WTC11 (cell line): Measurements from ENCODE around the gene CHST15. TPM values are rescaled to one million over a fixed set of nuclear protein-coding genes. Genes with fewer than 3 reads are reported as not detected.

Experiments
- ATAC-seq: fragments of 200-7000 bp; cut with Tn5 transposase; 2 replicates; pipeline ENCODE4 v1.10.0; 2021; ENCODE audit warnings: mild to moderate bottlenecking, moderate library complexity
- CTCF ChIA-PET: fragments of 300-600 bp; sonication (Branson Sonifier 250); formaldehyde crosslinking; loops from one replicate; lab custom pipeline; 2021; ENCODE audit warnings: antibody characterized with exemption; lab: Charles Lee
- POLR2A ChIA-PET: fragments of 350-600 bp; sonication (Branson Sonifier 250); formaldehyde crosslinking; loops from one replicate; lab custom pipeline; 2021; ENCODE audit warnings: antibody characterized with exemption; lab: Charles Lee
- DNase-seq: peaks from one replicate; pipeline ENCODE4 v3.0.0; 2021; ENCODE audit warnings: low spot score
- H3K27ac Mint-ChIP-seq: 2 replicates; pipeline ENCODE4 v1.8.0; 2021; ENCODE audit warnings: mixed read lengths
- H3K27me3 Mint-ChIP-seq: 2 replicates; pipeline ENCODE4 v1.8.0; 2021; ENCODE audit warnings: low read depth, mild to moderate bottlenecking, moderate library complexity, mixed read lengths
- H3K36me3 Mint-ChIP-seq: 2 replicates; pipeline ENCODE4 v1.8.0; 2021; ENCODE audit warnings: mixed read lengths
- H3K4me1 Mint-ChIP-seq: 2 replicates; pipeline ENCODE4 v1.8.0; 2022; ENCODE audit warnings: mixed read lengths
- H3K4me3 Mint-ChIP-seq: 2 replicates; pipeline ENCODE4 v1.8.0; 2021; ENCODE audit warnings: mild to moderate bottlenecking, moderate library complexity, mixed read lengths
- H3K9me3 Mint-ChIP-seq: 2 replicates; pipeline ENCODE4 v1.8.0; 2021; ENCODE audit warnings: mixed read lengths
- ARID4B ChIP-seq: sonication (generic); formaldehyde crosslinking; IDR thresholded peaks from 2 replicates; pipeline ENCODE4 v1.8.0; 2023; ENCODE audit warnings: missing genetic modification reagents, mild to moderate bottlenecking, borderline replicate concordance
- ATF1 ChIP-seq: sonication (generic); formaldehyde crosslinking; IDR thresholded peaks from 2 replicates; pipeline ENCODE4 v1.8.1; 2023; ENCODE audit warnings: mild to moderate bottlenecking, moderate library complexity, missing genetic modification reagents
- CREM ChIP-seq: sonication (generic); formaldehyde crosslinking; IDR thresholded peaks from 2 replicates; pipeline ENCODE4 v1.8.1; 2022; ENCODE audit warnings: mild to moderate bottlenecking, missing genetic modification reagents, moderate library complexity
- E2F1 ChIP-seq: sonication (generic); formaldehyde crosslinking; IDR thresholded peaks from 2 replicates; pipeline ENCODE4 v1.8.0; 2022; ENCODE audit warnings: mild to moderate bottlenecking, missing genetic modification reagents
- ELF4 ChIP-seq: sonication (generic); formaldehyde crosslinking; IDR thresholded peaks from 2 replicates; pipeline ENCODE4 v1.8.1; 2022; ENCODE audit warnings: low read depth, mild to moderate bottlenecking, moderate library complexity, missing genetic modification reagents
- EMX1 ChIP-seq: fragments of 250-450 bp; sonication (Bioruptor Pico); IDR thresholded peaks from 2 replicates; pipeline ENCODE4 v1.8.0; 2021; ENCODE audit warnings: mild to moderate bottlenecking
- ETV6 ChIP-seq: sonication (generic); formaldehyde crosslinking; IDR thresholded peaks from 2 replicates; pipeline ENCODE4 v1.8.1; 2022; ENCODE audit warnings: mild to moderate bottlenecking, missing genetic modification reagents
- FOXK1 ChIP-seq: sonication (generic); formaldehyde crosslinking; IDR thresholded peaks from 2 replicates; pipeline ENCODE4 v1.8.0; 2022; ENCODE audit warnings: mild to moderate bottlenecking, moderate library complexity, missing genetic modification reagents
- GRHL2 ChIP-seq: fragments of 250-450 bp; sonication (Bioruptor Pico); IDR thresholded peaks from 2 replicates; pipeline ENCODE4 v1.8.0; 2022; ENCODE audit warnings: mild to moderate bottlenecking, moderate library complexity; ENCODE audit not compliant: insufficient replicate concordance, severe bottlenecking
- HMGA2 ChIP-seq: fragments of 250-450 bp; sonication (Bioruptor Pico); IDR thresholded peaks from 2 replicates; pipeline ENCODE4 v1.4.0; 2021; ENCODE audit warnings: mild to moderate bottlenecking, moderate library complexity
- KAT7 ChIP-seq: sonication (generic); formaldehyde crosslinking; IDR thresholded peaks from 2 replicates; pipeline ENCODE4 v1.8.1; 2023; ENCODE audit warnings: missing genetic modification reagents, mild to moderate bottlenecking, borderline replicate concordance
- MLX ChIP-seq: sonication (generic); formaldehyde crosslinking; IDR thresholded peaks from 2 replicates; pipeline ENCODE4 v1.8.1; 2023; ENCODE audit warnings: mild to moderate bottlenecking, missing genetic modification reagents, moderate library complexity
- NFATC4 ChIP-seq: fragments of 250-450 bp; sonication (Bioruptor Pico); IDR thresholded peaks from 2 replicates; pipeline ENCODE4 v1.9.0; 2021; ENCODE audit warnings: mild to moderate bottlenecking
- NFYB ChIP-seq: sonication (generic); formaldehyde crosslinking; conservative IDR thresholded peaks from 2 replicates; pipeline ENCODE4 v1.8.0; 2022; ENCODE audit warnings: low read depth, missing genetic modification reagents
- NR2C2 ChIP-seq: sonication (generic); formaldehyde crosslinking; IDR thresholded peaks from 2 replicates; pipeline ENCODE4 v1.8.0; 2022; ENCODE audit warnings: mild to moderate bottlenecking, missing genetic modification reagents
- NR3C1 ChIP-seq: sonication (generic); formaldehyde crosslinking; conservative IDR thresholded peaks from 2 replicates; pipeline ENCODE4 v1.8.1; 2023; ENCODE audit warnings: low read depth, mild to moderate bottlenecking, missing genetic modification reagents
- PRRX2 ChIP-seq: fragments of 250-450 bp; sonication (Bioruptor Pico); IDR thresholded peaks from 2 replicates; pipeline ENCODE4 v1.8.0; 2021; ENCODE audit warnings: mild to moderate bottlenecking
- RORB ChIP-seq: fragments of 250-450 bp; sonication (Bioruptor Pico); IDR thresholded peaks from 2 replicates; pipeline ENCODE4 v1.9.0; 2021; ENCODE audit warnings: mild to moderate bottlenecking
- SMAD3 ChIP-seq: sonication (generic); formaldehyde crosslinking; IDR thresholded peaks from 2 replicates; pipeline ENCODE4 v1.8.0; 2022; ENCODE audit warnings: missing genetic modification reagents, mild to moderate bottlenecking, borderline replicate concordance
- TEAD4 ChIP-seq: sonication (generic); formaldehyde crosslinking; IDR thresholded peaks from 2 replicates; pipeline ENCODE4 v1.8.0; 2022; ENCODE audit warnings: mild to moderate bottlenecking, missing genetic modification reagents
- USF2 ChIP-seq: sonication (generic); formaldehyde crosslinking; IDR thresholded peaks from 2 replicates; pipeline ENCODE4 v1.8.1; 2023; ENCODE audit warnings: mild to moderate bottlenecking, missing genetic modification reagents, moderate library complexity
- ZNF416 ChIP-seq: fragments of 250-450 bp; sonication (Bioruptor Pico); IDR thresholded peaks from 2 replicates; pipeline ENCODE4 v1.9.0; 2021; ENCODE audit warnings: mild to moderate bottlenecking, inconsistent platforms
- ZNF512 ChIP-seq: sonication (generic); formaldehyde crosslinking; IDR thresholded peaks from 2 replicates; pipeline ENCODE4 v1.8.1; 2022; ENCODE audit warnings: missing genetic modification reagents, borderline replicate concordance
- total RNA-seq: library from RNA; stranded (reverse); gene quantifications from 3 replicates; pipeline ENCODE4 v1.2.3, GENCODE V29; 2021

Gene CHST15
- total RNA-seq, 1 experiment from 2014 or later: 10.7 TPM

GRCh38 chr10:124122211-124122610 lies 28.8 kb upstream of the CHST15 start:
- DNase-seq (no peak), ATAC-seq (no peak)
- TF ChIP-seq HMGA2 (CRISPR knock-in tag) (no peak), PRRX2 (no peak), KAT7 (CRISPR knock-in tag) (no peak), ZNF512 (CRISPR knock-in tag) (no peak), SMAD3 (CRISPR knock-in tag) (no peak), ARID4B (no peak), NR2C2 (CRISPR knock-in tag) (no peak), NFATC4 (no peak), ATF1 (CRISPR knock-in tag) (no peak), ETV6 (CRISPR knock-in tag) (no peak)
- CTCF ChIA-PET: interaction anchor here (0.9 kb wide), 1 partner anchor 34 kb away, joined by 3 read pairs; no protein-coding TSS in a partner anchor
- H3K27ac Mint-ChIP-seq: no peak overlapping the region
- POLR2A ChIA-PET: no interaction called here
- no peak overlapping the region for H3K4me3 Mint-ChIP-seq
- H3K9me3 Mint-ChIP-seq: no peaks in the 10 kb centered on the region
- H3K4me1 Mint-ChIP-seq: peaks cover 3% of the 10 kb centered on the region; the same call in 1 of the 2 replicates
- peaks cover 6% of the 10 kb centered on the region for H3K27me3 Mint-ChIP-seq
- no peaks in the 10 kb centered on the region for H3K36me3 Mint-ChIP-seq

GRCh38 chr10:124120410-124121061 lies 27.1 kb upstream of the CHST15 start:
- Mint-ChIP-seq H3K27me3 (no peaks in the 10 kb centered on the region), H3K4me1 (peaks cover 3% of the 10 kb centered on the region; the same call in 1 of the 2 replicates), H3K27ac (no peak overlapping the region), H3K36me3 (no peaks in the 10 kb centered on the region), H3K4me3 (no peak overlapping the region), H3K9me3 (no peaks in the 10 kb centered on the region)
- no peak for ATAC-seq
- no peak for TF ChIP-seq USF2 (CRISPR knock-in tag)
- TF ChIP-seq GRHL2 (CRISPR knock-in tag): no peak
- ChIA-PET POLR2A (no interaction called here), CTCF (no interaction called here)
- no peak for DNase-seq

GRCh38 chr10:124119946-124120345 lies 26.5 kb upstream of the CHST15 start:
- H3K9me3 Mint-ChIP-seq: no peaks in the 10 kb centered on the region
- no peaks in the 10 kb centered on the region for H3K27me3 Mint-ChIP-seq
- no peak overlapping the region for H3K27ac Mint-ChIP-seq
- no peak overlapping the region for H3K4me3 Mint-ChIP-seq
- H3K36me3 Mint-ChIP-seq: no peaks in the 10 kb centered on the region
- POLR2A ChIA-PET: no interaction called here
- DNase-seq: no peak
- CTCF ChIA-PET: interaction anchor here (1.0 to 1.4 kb wide), 2 partner anchors 9 to 125 kb away, joined by 3 to 8 read pairs; no protein-coding TSS in a partner anchor
- ATAC-seq: no peak
- H3K4me1 Mint-ChIP-seq: peaks cover 3% of the 10 kb centered on the region; the same call in 1 of the 2 replicates
- TF ChIP-seq ZNF512 (CRISPR knock-in tag) (no peak), FOXK1 (no peak), EMX1 (CRISPR knock-in tag) (no peak), NR3C1 (no peak), ETV6 (CRISPR knock-in tag) (no peak), TEAD4 (no peak), E2F1 (CRISPR knock-in tag) (no peak), ELF4 (CRISPR knock-in tag) (no peak), RORB (no peak), MLX (CRISPR knock-in tag) (no peak), NFYB (CRISPR knock-in tag) (no peak), CREM (no peak), ZNF416 (CRISPR knock-in tag) (no peak)
